Measurements from ENCODE around the gene REEP2.

Gene REEP2

GRCh38 chr5:138457531-138458275 is 18.8 kb downstream of the REEP2 start:
- TF ChIP-seq CTCF (IDR thresholded peaks at IDR 0.05) (no peak), ZFX (IDR thresholded peaks at IDR 0.05; ENCODE audit: borderline replicate concordance) (no peak)
- H3K27ac ChIP-seq: no peak overlapping the region

GRCh38 chr5:138458384-138458783 is 19.5 kb downstream of the REEP2 start:
- TF ChIP-seq ZFX (IDR thresholded peaks at IDR 0.05; ENCODE audit: borderline replicate concordance): no peak
- TF ChIP-seq CTCF (IDR thresholded peaks at IDR 0.05): no peak
- no peak overlapping the region for H3K27ac ChIP-seq

GRCh38 chr5:138458856-138459255 is 20.0 kb downstream of the REEP2 start:
- H3K27ac ChIP-seq: no peak overlapping the region
- TF ChIP-seq ZFX (IDR thresholded peaks at IDR 0.05; ENCODE audit: borderline replicate concordance) (no peak), CTCF (IDR thresholded peaks at IDR 0.05) (no peak)

- H3K27ac ChIP-seq: no peak overlapping the region
- no peak for TF ChIP-seq ZFX (IDR thresholded peaks at IDR 0.05; ENCODE audit: borderline replicate concordance)
- no peak for TF ChIP-seq CTCF (IDR thresholded peaks at IDR 0.05)
These were observed 20.6 kb downstream of the REEP2 start for GRCh38 chr5:138459311-138459933.

GRCh38 chr5:138460032-138460693 is 21.3 kb downstream of the REEP2 start:
- no peak for TF ChIP-seq ZFX (IDR thresholded peaks at IDR 0.05; ENCODE audit: borderline replicate concordance)
- no peak for TF ChIP-seq CTCF (IDR thresholded peaks at IDR 0.05)

GRCh38 chr5:138461343-138462125 is 22.7 kb downstream of the REEP2 start:
- H3K27ac ChIP-seq: peak overlapping the region; percentile 98
- TF ChIP-seq CTCF (IDR thresholded peaks at IDR 0.05): 0 out of 2 replicates have a peak, but pooled peaks have one; percentile 11
- no peak for TF ChIP-seq ZFX (IDR thresholded peaks at IDR 0.05; ENCODE audit: borderline replicate concordance)

More at GRCh38 chr5:138460032-138460693, 21.3 kb downstream of the REEP2 start:
- peak overlapping the region; percentile 98 for H3K27ac ChIP-seq
